Fibroblast of lung (primary cell): Measurements from ENCODE around the gene ENG.

Experiments
- EZH2 ChIP-seq: IDR thresholded peaks from 2 replicates; pipeline ENCODE4 v1.5.1; 2012; ENCODE audit warnings: low read length, control low read depth, mild to moderate bottlenecking; ENCODE audit errors: missing control alignments
- TF ChIP-seq, protein P1 (sequence below), 2 donors: IDR thresholded peaks in 1 of 2; conservative IDR thresholded peaks in 1 of 2; 1 replicate in 1 of 2; 2 replicates in 1 of 2; pipeline ENCODE4 v1.5.1; 2011 to 2012; ENCODE audit warnings: low read length in 2 of 2, control low read depth in 1 of 2, inconsistent platforms in 1 of 2, low read depth in 1 of 2, mild to moderate bottlenecking in 1 of 2

DNA sequence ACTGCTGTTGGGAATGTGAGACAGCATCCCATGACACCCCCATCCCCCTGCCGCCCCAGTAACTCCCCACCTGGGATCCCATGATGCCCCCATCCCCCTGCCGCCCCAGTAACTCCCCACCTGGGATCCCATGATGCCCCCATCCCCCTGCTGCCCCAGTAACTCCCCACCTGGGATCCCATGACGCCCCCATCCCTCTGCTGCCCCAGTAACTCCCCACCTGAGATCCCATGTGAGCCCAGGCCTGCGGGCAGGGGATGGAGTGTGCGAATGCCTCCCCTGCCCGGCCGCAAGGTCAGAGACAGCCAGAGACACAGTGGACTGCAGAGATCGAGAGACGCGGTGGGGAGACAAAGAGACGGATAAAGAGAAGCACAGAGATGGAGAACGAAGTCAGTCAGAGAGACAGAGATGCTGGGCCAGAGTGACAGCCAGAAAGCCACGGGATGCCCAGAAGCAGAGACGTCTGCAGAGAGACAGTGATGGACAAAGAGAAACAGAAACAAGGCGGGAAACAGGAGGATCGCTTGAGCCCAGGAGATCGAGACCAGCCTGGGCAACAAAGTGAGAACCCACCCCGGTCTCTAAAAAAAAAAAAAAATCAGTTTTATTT is 77.0 kb downstream of the ENG start:
- TF ChIP-seq EZH2 = no peak
- TF ChIP-seq, protein P1, sequence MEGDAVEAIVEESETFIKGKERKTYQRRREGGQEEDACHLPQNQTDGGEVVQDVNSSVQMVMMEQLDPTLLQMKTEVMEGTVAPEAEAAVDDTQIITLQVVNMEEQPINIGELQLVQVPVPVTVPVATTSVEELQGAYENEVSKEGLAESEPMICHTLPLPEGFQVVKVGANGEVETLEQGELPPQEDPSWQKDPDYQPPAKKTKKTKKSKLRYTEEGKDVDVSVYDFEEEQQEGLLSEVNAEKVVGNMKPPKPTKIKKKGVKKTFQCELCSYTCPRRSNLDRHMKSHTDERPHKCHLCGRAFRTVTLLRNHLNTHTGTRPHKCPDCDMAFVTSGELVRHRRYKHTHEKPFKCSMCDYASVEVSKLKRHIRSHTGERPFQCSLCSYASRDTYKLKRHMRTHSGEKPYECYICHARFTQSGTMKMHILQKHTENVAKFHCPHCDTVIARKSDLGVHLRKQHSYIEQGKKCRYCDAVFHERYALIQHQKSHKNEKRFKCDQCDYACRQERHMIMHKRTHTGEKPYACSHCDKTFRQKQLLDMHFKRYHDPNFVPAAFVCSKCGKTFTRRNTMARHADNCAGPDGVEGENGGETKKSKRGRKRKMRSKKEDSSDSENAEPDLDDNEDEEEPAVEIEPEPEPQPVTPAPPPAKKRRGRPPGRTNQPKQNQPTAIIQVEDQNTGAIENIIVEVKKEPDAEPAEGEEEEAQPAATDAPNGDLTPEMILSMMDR (conservative IDR thresholded peaks at IDR 0.05 in 1 of 2, IDR thresholded peaks at IDR 0.05 in 1 of 2; ENCODE audit: low read depth in 1 of 2, low read length in 2 of 2) = no peak
